Effector memory CD4-positive, alpha-beta T cell (primary cell): ENCODE measurements around the gene TNK2.

Experiments used
- DNase-seq, 3 donors: peaks; one replicate each; pipeline ENCODE4 v3.0.0-alpha.2; 2020
- H3K27ac ChIP-seq: 2 replicates; pipeline ENCODE4 v1.7.0; 2013; ENCODE audit warnings: mild to moderate bottlenecking, low read length, moderate library complexity; ENCODE audit not compliant: insufficient read depth, poor library complexity, severe bottlenecking
- H3K27me3 ChIP-seq: replicated peaks from 2 replicates; pipeline ENCODE4 v1.7.0; 2013; ENCODE audit warnings: mild to moderate bottlenecking, low read length; ENCODE audit not compliant: insufficient read depth, control insufficient read depth, poor library complexity, severe bottlenecking
- H3K36me3 ChIP-seq: 2 replicates; pipeline ENCODE4 v1.7.0; 2013; ENCODE audit warnings: mild to moderate bottlenecking, low read length, moderate library complexity; ENCODE audit not compliant: control insufficient read depth, insufficient read depth
- H3K4me1 ChIP-seq: 2 replicates; pipeline ENCODE4 v1.7.0; 2013; ENCODE audit warnings: low read length, mild to moderate bottlenecking; ENCODE audit not compliant: control insufficient read depth, insufficient read depth, poor library complexity, severe bottlenecking
- H3K4me3 ChIP-seq: 2 replicates; pipeline ENCODE4 v1.7.0; 2013; ENCODE audit warnings: low read length, low read depth, mild to moderate bottlenecking; ENCODE audit not compliant: insufficient read depth, poor library complexity, severe bottlenecking
- H3K9me3 ChIP-seq: 2 replicates; pipeline ENCODE4 v1.7.0; 2013; ENCODE audit warnings: mild to moderate bottlenecking, low read length, moderate library complexity; ENCODE audit not compliant: control insufficient read depth

TNK2 gene

DNA sequence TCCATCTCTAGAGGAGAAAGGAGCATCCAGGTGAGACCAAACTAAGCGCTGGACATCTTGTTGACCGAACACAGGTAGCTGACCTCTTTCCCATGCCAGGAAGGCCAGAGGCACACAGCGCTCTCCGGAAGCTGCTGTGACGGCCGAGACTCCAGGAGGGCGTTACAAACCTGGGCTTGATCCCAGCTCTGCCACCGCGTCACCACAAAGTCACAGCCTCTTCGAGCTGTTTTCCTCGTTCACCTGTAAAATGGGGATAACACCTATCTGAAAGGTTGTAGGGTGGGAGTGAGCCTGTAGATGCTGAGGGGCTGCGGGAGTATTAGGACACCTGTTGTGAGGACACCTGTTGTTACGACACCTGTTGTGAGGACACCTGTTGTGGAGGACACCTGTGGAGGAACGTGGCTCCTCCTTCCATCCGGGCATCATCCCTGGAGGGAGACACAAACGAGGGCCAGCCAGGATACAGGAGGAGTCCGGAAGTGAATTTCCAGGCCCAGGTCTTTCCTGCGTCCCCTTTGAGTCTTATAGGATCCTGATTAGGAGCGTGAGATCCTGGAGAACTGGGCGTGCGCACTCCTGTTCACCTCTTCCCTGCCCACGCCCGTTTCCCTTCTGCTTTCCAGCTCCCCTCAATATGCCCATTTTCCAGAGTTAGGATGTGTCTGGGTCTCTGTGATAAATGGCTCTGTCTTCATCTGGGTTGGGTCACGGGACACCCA lies 94.3 kb downstream of the TNK2 start:
- H3K27ac ChIP-seq, result no peak overlapping the region

More for the DNA sequence above, 94.3 kb downstream of the TNK2 start:
- Histone ChIP-seq H3K36me3 (no peaks in the 10 kb centered on the region), H3K27me3 (no peaks in the 10 kb centered on the region), H3K9me3 (no peaks in the 10 kb centered on the region), H3K4me3 (no peak overlapping the region), H3K4me1 (no peaks in the 10 kb centered on the region)
- DNase-seq, result no peak
